Calu3 (cell line): ENCODE results near the gene OTUD4. TPM values are rescaled to one million over a fixed set of nuclear protein-coding genes. Genes with fewer than 3 reads are reported as not detected.

Experiments used
- BruUV-seq: library from RNA; stranded (reverse); fragments of 400-500 nt; replicated peaks from 2 replicates; lab custom pipeline; 2021; lab: Mats Ljungman, UMichigan
- CTCF ChIA-PET: fragments of 300-600 bp; sonication (Branson Sonifier 250); formaldehyde crosslinking; loops from one replicate; lab custom pipeline; 2022; ENCODE audit warnings: antibody characterized with exemption; lab: Charles Lee
- DNase-seq: peaks from one replicate; pipeline ENCODE4 v3.0.0; 2022
- H3K27ac Mint-ChIP-seq: one replicate; pipeline ENCODE4 v1.8.0; 2022; ENCODE audit warnings: mixed read lengths; ENCODE audit not compliant: unreplicated experiment
- H3K27me3 Mint-ChIP-seq: one replicate; pipeline ENCODE4 v1.8.0; 2022; ENCODE audit warnings: mixed read lengths; ENCODE audit not compliant: unreplicated experiment
- H3K36me3 Mint-ChIP-seq: one replicate; pipeline ENCODE4 v1.8.0; 2022; ENCODE audit warnings: mild to moderate bottlenecking, moderate library complexity, mixed read lengths; ENCODE audit not compliant: insufficient read depth, unreplicated experiment
- H3K4me1 Mint-ChIP-seq: one replicate; pipeline ENCODE4 v1.8.0; 2022; ENCODE audit warnings: mild to moderate bottlenecking, low read depth, mixed read lengths; ENCODE audit not compliant: unreplicated experiment
- H3K4me3 Mint-ChIP-seq: one replicate; pipeline ENCODE4 v1.8.0; 2022; ENCODE audit warnings: mild to moderate bottlenecking, low read depth, moderate library complexity, mixed read lengths; ENCODE audit not compliant: unreplicated experiment
- H3K9me3 Mint-ChIP-seq: one replicate; pipeline ENCODE4 v1.8.0; 2022; ENCODE audit warnings: low read depth, mixed read lengths; ENCODE audit not compliant: unreplicated experiment
- CTCF ChIP-seq: fragments of 200-600 bp; IDR thresholded peaks from one replicate; pipeline ENCODE4 v1.8.0; 2022; ENCODE audit warnings: antibody characterized with exemption; ENCODE audit not compliant: unreplicated experiment
- intact Hi-C: fragments of 100-400 bp; cut with micrococcal nuclease; formaldehyde crosslinking; loops from one replicate; pipeline ENCODE4 v1.10.0; 2022; ENCODE audit not compliant: unreplicated experiment
- total RNA-seq: library from RNA; stranded (reverse); gene quantifications from 2 replicates; pipeline ENCODE4 v1.2.3, GENCODE V29; 2022

OTUD4 gene
- total RNA-seq, 1 experiment from 2014 or later: 32.7 TPM

DNA sequence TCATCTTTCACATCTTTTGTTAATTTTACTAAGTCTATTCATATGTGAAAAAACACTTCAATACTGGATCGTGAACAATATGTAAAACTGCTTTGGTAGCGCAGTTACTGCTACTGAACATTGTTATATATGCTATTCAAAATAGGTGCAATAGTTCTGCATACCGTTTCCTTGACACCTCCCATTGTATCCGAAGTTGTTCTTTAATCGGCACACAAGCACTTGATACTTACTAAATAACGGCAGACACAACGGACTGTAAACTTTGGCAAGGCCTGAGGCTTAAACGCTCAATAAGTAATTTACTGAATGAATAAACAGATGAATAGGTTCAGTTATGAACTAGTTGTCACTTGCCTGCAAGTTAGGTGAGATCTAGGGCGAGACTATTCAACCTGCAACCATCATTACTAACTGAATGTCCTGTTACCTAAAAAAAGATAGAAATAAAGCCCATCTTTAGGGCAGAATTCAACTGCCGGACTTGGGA, 83.0 kb downstream of the OTUD4 start:
- peaks cover 11% of the 10 kb centered on the region for H3K4me1 Mint-ChIP-seq
- H3K27me3 Mint-ChIP-seq: no peaks in the 10 kb centered on the region
- BruUV-seq: TSS peak; percentile 73
- CTCF ChIA-PET: interaction anchor here (0.6 kb wide), 1 partner anchor 195 kb away, joined by 8 read pairs; no protein-coding TSS in a partner anchor
- H3K4me3 Mint-ChIP-seq: peak overlapping the region; percentile 86
- DNase-seq: no peak
- H3K9me3 Mint-ChIP-seq: no peaks in the 10 kb centered on the region
- peak overlapping the region; percentile 94 for H3K27ac Mint-ChIP-seq
- intact Hi-C loops: no loop called here
- H3K36me3 Mint-ChIP-seq: peaks cover 38% of the 10 kb centered on the region
- no peak for TF ChIP-seq CTCF

DNA sequence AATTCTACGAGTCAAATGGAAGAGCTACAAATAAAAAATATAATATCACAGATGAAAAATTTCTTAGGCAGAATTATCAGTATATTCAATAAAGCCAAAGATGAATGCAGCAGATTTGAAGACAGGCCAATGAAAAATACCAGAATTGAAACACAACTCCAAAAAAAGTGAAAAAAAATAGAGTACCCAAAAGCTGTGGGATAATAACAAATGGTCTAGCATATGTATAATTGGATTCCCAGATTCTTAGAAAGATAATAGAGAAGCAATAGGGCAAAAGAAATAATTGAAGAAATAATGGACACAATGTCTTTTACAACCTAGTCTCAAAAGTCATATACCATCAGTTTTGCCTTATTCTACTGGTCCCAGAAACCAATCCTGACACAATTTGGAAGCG, 86.8 kb downstream of the OTUD4 start:
- no peaks in the 10 kb centered on the region for H3K9me3 Mint-ChIP-seq
- H3K36me3 Mint-ChIP-seq: peaks cover 25% of the 10 kb centered on the region
- no peak for DNase-seq
- H3K4me3 Mint-ChIP-seq: no peak overlapping the region
- CTCF ChIA-PET: no interaction called here
- no peak overlapping the region for H3K27ac Mint-ChIP-seq
- intact Hi-C loops: no loop called here
- BruUV-seq: no TSS peak
- TF ChIP-seq CTCF: no peak
- peaks cover 11% of the 10 kb centered on the region for H3K4me1 Mint-ChIP-seq
- no peaks in the 10 kb centered on the region for H3K27me3 Mint-ChIP-seq

- Mint-ChIP-seq H3K36me3 (peaks cover 9% of the 10 kb centered on the region), H3K4me1 (peaks cover 11% of the 10 kb centered on the region), H3K27me3 (no peaks in the 10 kb centered on the region), H3K27ac (no peak overlapping the region), H3K4me3 (no peak overlapping the region), H3K9me3 (no peaks in the 10 kb centered on the region)
- intact Hi-C loops: no loop called here
- no TSS peak for BruUV-seq
- no peak for TF ChIP-seq CTCF
- CTCF ChIA-PET: no interaction called here
- no peak for DNase-seq
Measured at GRCh38 chr4:145090380-145090779, 90.0 kb downstream of the OTUD4 start.

DNA sequence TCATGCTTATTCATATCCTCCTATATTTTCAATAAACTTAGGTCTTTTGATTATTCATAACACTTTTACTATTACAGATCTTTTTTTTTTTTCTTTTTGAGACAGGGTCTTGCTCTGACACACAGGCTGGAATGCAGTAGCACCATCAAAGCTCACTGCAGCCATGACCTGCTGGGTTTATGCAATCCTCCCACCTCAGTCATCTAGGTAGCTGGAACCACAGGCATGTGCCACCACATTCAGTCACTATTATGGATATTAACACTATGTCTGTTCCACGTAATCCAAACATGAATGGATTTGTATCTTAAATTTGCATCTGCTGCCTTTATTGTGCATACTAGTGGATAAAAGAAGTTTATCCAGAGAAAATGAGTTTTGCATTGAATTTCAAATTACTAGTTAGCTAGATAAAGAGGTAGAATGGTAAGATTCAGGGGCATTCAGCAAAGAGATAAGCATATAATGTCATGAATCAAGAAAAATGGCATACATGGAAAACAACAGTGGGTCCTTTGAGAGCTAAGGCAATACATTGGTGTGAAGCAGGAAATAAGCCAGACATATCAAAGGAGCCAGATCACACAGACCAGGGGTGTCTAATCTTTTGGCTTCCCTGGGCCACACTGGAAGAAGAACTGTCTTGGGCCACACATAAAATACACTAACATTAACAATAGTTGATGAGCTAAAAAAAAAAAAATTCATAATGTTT, 96.3 kb downstream of the OTUD4 start:
- H3K4me1 Mint-ChIP-seq: no peaks in the 10 kb centered on the region
- H3K27me3 Mint-ChIP-seq: no peaks in the 10 kb centered on the region
- H3K4me3 Mint-ChIP-seq: no peak overlapping the region
- BruUV-seq: no TSS peak
- intact Hi-C loops: no loop called here
- no peaks in the 10 kb centered on the region for H3K9me3 Mint-ChIP-seq
- no peak overlapping the region for H3K27ac Mint-ChIP-seq
- no peaks in the 10 kb centered on the region for H3K36me3 Mint-ChIP-seq
- DNase-seq: no peak
- TF ChIP-seq CTCF: no peak
- CTCF ChIA-PET: no interaction called here

Other genes with a start within 250 kb of the OTUD4 start
- 14.1 and 20.4 TPM in 2 replicates for gene ANAPC10, start 82.4 kb downstream of the OTUD4 start, total RNA-seq
- gene ABCE1, start 82.3 kb downstream of the OTUD4 start, total RNA-seq: 67.4 and 69.5 TPM in 2 replicates